ENCODE measurements around the gene CSNK1G1.
A peak's percentile ranks its signal among the peaks of the same experiment; 100 is the strongest.

Gene CSNK1G1

DNA sequence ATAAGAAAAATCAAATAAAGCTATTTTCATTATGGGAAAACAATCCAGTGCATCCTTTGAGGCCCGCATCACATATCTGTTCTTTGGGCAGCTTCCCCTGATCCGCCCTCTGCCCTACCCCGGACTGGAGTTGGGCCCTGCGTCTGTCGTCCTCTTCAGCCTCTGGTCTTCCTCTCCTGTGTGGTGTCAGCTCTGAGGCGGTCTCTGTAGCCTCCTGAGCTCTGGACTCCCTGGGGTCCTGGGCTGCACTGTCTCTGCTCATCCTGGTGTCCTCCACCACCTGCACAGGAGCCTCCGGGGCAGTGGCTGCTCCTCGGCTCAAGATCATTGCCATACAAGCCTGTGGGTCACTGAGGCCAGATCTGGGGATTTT is 211.8 kb downstream of the CSNK1G1 start:
- ATAC-seq (replicated peaks) (no peak), DNase-seq (no peak)
- H3K27ac Mint-ChIP-seq = peak overlapping the region in 1 of 2 donors; percentile 44
- H3K27me3 Mint-ChIP-seq = no peaks in the 10 kb centered on the region
- peaks cover 24% of the 10 kb centered on the region for H3K36me3 Mint-ChIP-seq (ENCODE audit: insufficient read depth)
- H3K4me1 Mint-ChIP-seq (ENCODE audit: low read depth in 2 of 2) = no peaks in the 10 kb centered on the region
- H3K9me3 Mint-ChIP-seq = no peaks in the 10 kb centered on the region
- no peak overlapping the region for H3K4me3 Mint-ChIP-seq

DNA sequence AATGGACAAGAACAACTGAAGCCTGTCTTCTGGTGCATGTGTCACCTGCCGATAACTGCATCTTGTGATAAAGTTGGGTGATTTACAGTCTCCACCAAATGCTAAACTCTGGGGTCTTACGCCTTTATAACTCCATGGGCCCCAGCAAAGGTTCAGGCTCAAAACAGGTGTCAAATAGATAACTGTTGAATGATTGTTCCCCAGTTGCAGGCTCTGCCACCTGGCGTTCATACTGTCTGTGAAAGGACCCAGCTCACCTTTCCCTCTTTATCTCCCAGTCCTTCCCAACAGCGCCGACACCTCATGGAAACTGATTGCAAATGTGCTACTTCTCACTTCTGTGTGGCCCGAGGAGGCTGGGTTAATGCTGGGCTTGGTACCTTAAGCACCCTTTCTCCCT is 212.7 kb downstream of the CSNK1G1 start:
- no peaks in the 10 kb centered on the region for H3K9me3 Mint-ChIP-seq
- H3K36me3 Mint-ChIP-seq (ENCODE audit: insufficient read depth) = peaks cover 26% of the 10 kb centered on the region
- H3K27me3 Mint-ChIP-seq = no peaks in the 10 kb centered on the region
- no peak overlapping the region for H3K4me3 Mint-ChIP-seq
- no peak overlapping the region for H3K27ac Mint-ChIP-seq
- no peaks in the 10 kb centered on the region for H3K4me1 Mint-ChIP-seq (ENCODE audit: low read depth in 2 of 2)
- no peak for DNase-seq
- no peak for ATAC-seq (replicated peaks)

DNA sequence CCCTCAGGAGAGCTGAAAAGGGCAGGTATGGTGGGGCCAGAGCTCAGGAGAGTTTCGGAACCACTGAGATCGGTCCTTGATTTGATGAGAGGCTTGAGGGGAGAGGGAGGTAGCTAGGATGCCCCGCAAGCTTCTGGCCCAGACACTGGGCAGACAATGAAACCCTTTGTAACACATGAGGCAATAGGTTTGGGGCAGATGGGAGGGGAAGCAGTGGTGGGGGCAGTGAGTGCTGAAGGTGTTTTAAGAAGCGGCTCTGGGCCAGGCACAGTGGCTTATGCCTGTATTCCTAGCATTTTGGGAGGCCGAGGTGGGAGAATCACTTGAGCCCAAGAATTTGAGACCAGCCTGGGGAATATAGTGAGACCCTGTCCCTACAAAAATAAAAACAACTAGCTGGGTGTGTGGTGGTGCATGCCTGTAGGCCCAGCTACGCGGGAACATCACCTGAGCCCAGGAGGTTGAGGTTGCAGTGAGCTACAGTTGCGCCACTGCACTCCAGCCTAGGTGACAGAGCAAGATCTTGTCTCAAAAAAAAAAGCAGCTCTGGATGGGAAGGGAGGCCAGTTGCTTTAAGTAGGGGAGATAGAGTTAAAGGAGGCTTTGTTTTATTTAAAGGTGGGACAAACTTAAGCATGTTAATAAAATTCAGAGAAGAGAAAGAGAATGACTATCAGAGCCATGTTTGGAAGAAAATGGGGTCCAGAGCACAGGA is 214.0 kb downstream of the CSNK1G1 start:
- ATAC-seq (replicated peaks) (no peak), DNase-seq (no peak)
- Mint-ChIP-seq H3K9me3 (no peaks in the 10 kb centered on the region), H3K4me1 (ENCODE audit: low read depth in 2 of 2) (no peaks in the 10 kb centered on the region), H3K36me3 (ENCODE audit: insufficient read depth) (peaks cover 33% of the 10 kb centered on the region), H3K27ac (peak overlapping the region; percentile 35 to 72), H3K4me3 (no peak overlapping the region), H3K27me3 (no peaks in the 10 kb centered on the region)

DNA sequence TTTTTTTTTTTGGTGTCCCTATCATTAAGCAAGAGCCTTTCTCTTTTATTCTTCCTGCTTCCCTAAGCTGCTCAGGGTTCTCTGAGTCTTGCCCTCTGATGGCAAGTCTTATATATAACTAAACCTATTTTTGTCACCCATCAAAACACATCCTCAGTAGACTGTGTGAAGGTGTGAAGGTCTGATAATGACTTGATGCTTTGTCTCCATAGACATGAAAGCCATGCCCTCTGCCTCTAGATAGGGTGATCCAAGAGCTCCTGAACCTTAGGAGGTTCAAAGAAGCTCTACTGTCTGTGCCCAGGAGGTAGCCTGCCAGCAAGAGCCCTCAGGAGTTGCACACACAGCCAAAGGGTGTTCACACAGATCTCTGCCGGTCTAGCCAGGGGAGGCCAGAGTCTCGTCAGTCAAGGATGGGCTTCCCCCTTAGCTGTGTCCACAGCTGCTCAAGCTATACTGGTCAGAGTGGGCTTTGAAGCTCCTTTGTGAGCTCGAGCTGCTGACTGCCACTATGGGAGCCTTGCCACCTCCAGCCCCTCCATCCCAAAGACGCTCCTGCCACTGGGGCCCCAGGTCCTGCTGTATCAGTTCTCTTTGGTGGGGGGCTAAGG is 217.5 kb downstream of the CSNK1G1 start:
- no peak overlapping the region for H3K4me3 Mint-ChIP-seq
- no peaks in the 10 kb centered on the region for H3K4me1 Mint-ChIP-seq (ENCODE audit: low read depth in 2 of 2)
- peaks cover 45% of the 10 kb centered on the region for H3K36me3 Mint-ChIP-seq (ENCODE audit: insufficient read depth)
- no peaks in the 10 kb centered on the region for H3K9me3 Mint-ChIP-seq
- no peak for ATAC-seq (replicated peaks)
- H3K27ac Mint-ChIP-seq = no peak overlapping the region
- no peak for DNase-seq
- H3K27me3 Mint-ChIP-seq = no peaks in the 10 kb centered on the region

DNA sequence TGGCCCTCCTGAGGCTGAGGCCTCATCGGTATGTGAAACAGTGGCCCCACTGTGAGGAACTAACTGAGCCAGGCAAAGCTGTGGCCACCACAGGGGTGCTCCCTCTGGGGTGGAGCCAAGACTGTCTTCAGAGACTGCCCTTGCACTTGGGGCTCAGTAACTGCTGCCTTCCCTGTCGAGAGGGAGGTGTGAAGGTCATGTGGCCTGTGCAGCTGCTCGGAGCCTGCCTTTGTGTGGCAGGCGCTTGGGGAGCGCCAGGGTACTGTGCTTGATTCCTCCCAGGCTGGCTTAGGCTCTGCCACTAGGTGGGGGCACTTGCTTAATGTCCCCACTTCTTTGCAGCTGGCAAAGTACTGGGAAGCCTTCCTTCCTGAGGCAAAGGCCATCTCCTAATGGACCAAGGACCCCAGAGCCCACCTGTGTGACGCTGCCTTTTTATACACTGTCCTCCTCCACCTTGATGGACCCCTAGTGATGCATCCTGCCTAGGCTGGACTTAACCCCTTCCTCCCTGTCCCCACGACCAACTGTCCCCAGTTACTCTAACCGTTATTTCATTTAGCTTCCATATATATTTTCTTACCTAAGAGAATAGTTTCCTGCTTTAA is 218.6 kb downstream of the CSNK1G1 start:
- Mint-ChIP-seq H3K4me1 (ENCODE audit: low read depth in 2 of 2) (no peaks in the 10 kb centered on the region), H3K27ac (no peak overlapping the region), H3K9me3 (no peaks in the 10 kb centered on the region), H3K4me3 (no peak overlapping the region), H3K36me3 (ENCODE audit: insufficient read depth) (peaks cover 49% of the 10 kb centered on the region), H3K27me3 (no peaks in the 10 kb centered on the region)
- DNase-seq = no peak
- ATAC-seq (replicated peaks) = peak; percentile 45

DNA sequence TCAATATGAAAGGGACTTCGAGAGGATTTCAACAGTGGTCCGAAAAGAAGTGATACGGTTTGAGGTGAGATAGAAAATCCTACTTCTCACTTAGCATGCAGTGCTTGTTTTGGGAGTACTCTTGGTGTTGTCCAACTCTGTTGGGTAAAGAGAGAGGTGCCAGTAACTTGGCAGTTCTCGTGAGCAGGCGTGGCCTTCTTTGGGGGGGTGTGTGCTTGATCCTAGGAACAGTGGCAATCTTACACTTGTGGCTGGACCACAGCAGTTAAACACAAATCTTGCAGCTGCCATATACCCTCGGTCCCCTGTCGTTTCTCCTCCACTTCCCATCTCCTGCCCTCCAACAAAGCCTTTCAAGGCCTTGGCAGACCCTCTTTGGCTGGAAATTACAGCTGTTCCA is 219.6 kb downstream of the CSNK1G1 start:
- DNase-seq (no peak), ATAC-seq (replicated peaks) (no peak)
- Mint-ChIP-seq H3K27me3 (no peaks in the 10 kb centered on the region), H3K36me3 (ENCODE audit: insufficient read depth) (peaks cover 52% of the 10 kb centered on the region), H3K9me3 (no peaks in the 10 kb centered on the region), H3K4me1 (ENCODE audit: low read depth in 2 of 2) (no peaks in the 10 kb centered on the region), H3K4me3 (no peak overlapping the region), H3K27ac (no peak overlapping the region)

DNA sequence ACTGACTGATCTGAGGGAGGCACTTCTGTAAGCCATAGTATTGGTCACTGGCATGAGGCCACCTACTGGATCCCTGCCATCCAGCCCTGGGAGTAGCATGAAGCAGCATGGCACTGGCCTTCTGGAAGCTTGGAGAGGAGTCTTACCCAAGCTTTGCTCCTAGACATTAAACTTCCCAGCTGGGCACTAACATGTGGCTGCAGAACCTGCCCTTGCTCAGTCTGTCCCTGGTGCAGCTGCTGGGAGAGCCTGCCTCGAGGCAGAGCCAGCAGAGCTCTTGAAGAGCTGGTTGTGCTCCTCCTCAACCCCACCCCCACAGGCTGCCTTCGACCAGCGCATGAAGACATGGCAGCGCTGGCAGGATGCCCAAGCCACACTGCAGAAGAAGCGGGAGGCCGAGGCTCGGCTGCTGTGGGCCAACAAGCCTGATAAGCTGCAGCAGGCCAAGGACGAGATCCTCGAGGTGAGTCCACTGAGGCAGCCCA is 221.6 kb downstream of the CSNK1G1 start:
- Mint-ChIP-seq H3K27me3 (no peaks in the 10 kb centered on the region), H3K9me3 (no peaks in the 10 kb centered on the region), H3K4me1 (ENCODE audit: low read depth in 2 of 2) (no peaks in the 10 kb centered on the region), H3K36me3 (ENCODE audit: insufficient read depth) (peaks cover 72% of the 10 kb centered on the region), H3K27ac (no peak overlapping the region), H3K4me3 (no peak overlapping the region)
- DNase-seq = no peak
- ATAC-seq (replicated peaks) = no peak

DNA sequence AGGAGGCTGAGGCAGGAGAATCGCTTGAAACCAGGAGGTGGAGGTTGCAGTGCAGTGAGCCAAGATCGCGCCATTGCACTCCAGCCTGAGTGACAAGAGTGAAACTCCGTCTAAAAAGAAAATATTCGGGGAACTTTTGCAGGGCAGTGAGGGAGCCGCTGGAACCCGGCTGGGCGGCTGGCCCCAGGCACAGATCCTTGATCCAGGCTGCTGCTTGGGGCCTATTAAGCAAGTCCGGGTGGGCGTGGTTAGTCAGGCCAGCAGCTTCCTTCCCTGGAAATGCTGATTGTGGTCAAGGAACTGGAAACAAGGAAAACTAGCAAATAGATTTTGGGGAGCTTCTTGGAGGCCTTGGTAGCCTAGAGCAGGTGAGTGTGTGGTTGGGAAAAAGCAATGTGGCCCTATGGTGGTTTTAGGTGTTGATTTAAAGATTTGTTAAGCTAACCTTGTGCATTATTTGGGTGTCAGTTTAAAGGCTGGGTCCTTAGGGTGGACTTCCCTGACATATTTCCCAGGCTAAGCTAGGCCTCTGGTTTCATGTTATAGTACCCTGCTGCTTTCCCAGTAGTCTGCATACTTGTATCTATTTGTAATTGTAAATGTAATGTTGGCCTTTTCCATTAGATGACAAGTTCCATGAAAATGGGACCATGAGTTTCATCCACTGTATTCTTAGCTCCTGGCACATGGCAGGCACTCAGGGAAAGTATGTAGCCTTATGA is 222.2 kb downstream of the CSNK1G1 start:
- H3K9me3 Mint-ChIP-seq = no peaks in the 10 kb centered on the region
- no peaks in the 10 kb centered on the region for H3K27me3 Mint-ChIP-seq
- DNase-seq = no peak
- no peak overlapping the region for H3K4me3 Mint-ChIP-seq
- no peaks in the 10 kb centered on the region for H3K4me1 Mint-ChIP-seq (ENCODE audit: low read depth in 2 of 2)
- H3K27ac Mint-ChIP-seq = peak overlapping the region; percentile 16 to 67
- no peak for ATAC-seq (replicated peaks)
- peaks cover 78% of the 10 kb centered on the region for H3K36me3 Mint-ChIP-seq (ENCODE audit: insufficient read depth)

DNA sequence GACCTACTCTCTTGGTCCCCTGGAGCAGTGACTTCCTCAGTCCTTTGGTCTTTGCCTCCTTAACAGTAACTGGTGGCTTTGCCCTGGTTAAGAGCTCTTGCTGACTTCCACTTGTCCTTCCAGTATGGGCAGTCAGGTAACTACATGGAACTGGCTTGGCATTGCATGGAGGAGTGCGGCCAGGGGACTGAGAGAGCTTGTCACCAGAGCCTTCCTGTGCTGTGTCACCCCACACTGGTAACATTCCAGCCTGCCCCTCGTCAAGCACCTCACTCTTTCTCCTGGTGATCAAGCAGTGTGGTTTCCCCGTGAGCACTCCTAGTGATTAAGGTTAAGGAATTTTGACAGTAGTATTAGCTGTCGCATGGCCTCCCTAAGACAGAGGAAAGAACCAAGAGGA is 223.8 kb downstream of the CSNK1G1 start:
- H3K36me3 Mint-ChIP-seq (ENCODE audit: insufficient read depth) = peaks cover 87% of the 10 kb centered on the region
- H3K4me1 Mint-ChIP-seq (ENCODE audit: low read depth in 2 of 2) = peaks cover 0 to 8% of the 10 kb centered on the region in 2 donors
- DNase-seq (no peak), ATAC-seq (replicated peaks) (no peak)
- H3K27ac Mint-ChIP-seq = no peak overlapping the region
- no peaks in the 10 kb centered on the region for H3K27me3 Mint-ChIP-seq
- H3K4me3 Mint-ChIP-seq = no peak overlapping the region
- H3K9me3 Mint-ChIP-seq = no peaks in the 10 kb centered on the region

DNA sequence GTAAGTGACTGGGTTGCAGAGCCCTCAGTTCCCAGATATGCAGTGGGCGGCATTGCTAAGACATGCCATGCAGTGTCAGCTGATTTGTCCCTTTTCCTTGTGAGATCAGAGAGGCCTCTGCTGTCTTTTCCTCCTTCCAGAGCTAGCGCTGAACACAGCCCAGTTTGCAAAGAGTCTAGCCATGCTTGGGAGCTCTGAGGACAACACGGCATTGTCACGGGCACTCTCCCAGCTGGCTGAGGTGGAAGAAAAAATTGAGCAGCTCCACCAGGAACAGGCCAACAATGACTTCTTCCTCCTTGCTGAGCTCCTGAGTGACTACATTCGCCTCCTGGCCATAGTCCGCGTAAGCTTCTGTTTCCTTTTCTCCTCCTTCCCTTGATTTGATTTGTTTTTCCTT is 224.4 kb downstream of the CSNK1G1 start:
- no peak for ATAC-seq (replicated peaks)
- Mint-ChIP-seq H3K4me1 (ENCODE audit: low read depth in 2 of 2) (peaks cover 0 to 8% of the 10 kb centered on the region in 2 donors), H3K27ac (no peak overlapping the region), H3K36me3 (ENCODE audit: insufficient read depth) (peaks cover 87% of the 10 kb centered on the region), H3K27me3 (no peaks in the 10 kb centered on the region), H3K4me3 (no peak overlapping the region), H3K9me3 (no peaks in the 10 kb centered on the region)
- DNase-seq = no peak

DNA sequence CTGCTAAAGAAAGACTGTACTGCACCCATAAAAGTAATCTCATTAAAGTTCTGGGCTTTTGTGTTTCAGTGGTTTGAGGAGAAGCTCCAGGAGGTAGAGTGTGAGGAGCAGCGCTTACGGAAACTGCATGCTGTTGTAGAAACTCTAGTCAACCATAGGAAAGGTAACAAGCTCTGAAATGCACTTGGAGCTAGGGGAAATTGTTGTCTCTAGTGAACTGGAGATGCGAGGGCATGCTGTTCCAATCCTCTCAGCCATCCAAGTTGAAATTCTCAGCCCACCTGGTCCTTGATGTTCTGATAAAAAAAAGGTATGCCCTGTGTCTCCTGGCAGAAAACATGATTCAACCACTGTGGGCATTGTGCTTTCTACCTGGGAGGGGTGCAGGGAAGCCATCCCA is 225.8 kb downstream of the CSNK1G1 start:
- H3K27ac Mint-ChIP-seq = peak overlapping the region in 1 of 2 donors; percentile 20
- no peaks in the 10 kb centered on the region for H3K27me3 Mint-ChIP-seq
- H3K4me3 Mint-ChIP-seq = no peak overlapping the region
- H3K4me1 Mint-ChIP-seq (ENCODE audit: low read depth in 2 of 2) = peaks cover 0 to 10% of the 10 kb centered on the region in 2 donors
- H3K36me3 Mint-ChIP-seq (ENCODE audit: insufficient read depth) = peaks cover 84% of the 10 kb centered on the region
- ATAC-seq (replicated peaks) (no peak), DNase-seq (no peak)
- H3K9me3 Mint-ChIP-seq = no peaks in the 10 kb centered on the region

DNA sequence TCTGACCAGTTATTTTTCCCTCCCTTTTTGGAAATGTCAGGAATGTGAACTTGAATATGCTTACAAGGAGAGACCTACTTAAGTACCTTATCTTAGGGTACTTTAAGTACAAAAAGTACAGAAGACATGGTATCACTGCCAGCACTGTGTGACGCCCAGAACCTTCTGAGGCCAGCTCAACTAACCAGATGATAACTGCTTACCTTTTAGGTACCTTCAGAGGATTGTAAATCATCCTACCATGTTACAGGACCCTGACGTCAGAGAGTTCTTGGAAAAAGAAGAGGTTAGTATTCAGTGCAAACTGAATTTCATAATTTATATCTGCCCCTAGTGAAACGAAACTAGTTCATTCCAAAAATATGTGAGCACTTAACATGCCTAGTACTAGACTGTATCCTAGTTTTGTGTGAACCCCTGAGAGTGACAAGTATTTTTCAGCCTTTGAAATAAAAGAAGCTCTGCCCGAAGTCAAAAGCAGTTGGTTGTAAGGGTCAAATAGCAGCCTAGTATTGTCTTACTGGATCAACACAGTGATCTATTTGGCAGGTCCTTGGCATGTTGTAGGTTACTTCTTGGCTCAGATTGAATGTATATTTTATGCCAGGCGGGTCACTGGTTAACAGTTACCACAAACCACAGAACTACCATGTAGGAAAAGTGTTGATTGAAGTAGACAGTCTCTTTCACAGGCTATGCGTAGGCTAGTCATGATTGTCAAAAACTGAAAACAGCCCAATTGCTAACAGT is 228.3 kb downstream of the CSNK1G1 start:
- ATAC-seq (replicated peaks) (no peak), DNase-seq (no peak)
- Mint-ChIP-seq H3K27ac (no peak overlapping the region), H3K4me3 (no peak overlapping the region), H3K27me3 (no peaks in the 10 kb centered on the region), H3K36me3 (ENCODE audit: insufficient read depth) (peaks cover 82% of the 10 kb centered on the region), H3K4me1 (ENCODE audit: low read depth in 2 of 2) (peaks cover 0 to 10% of the 10 kb centered on the region in 2 donors), H3K9me3 (no peaks in the 10 kb centered on the region)

DNA sequence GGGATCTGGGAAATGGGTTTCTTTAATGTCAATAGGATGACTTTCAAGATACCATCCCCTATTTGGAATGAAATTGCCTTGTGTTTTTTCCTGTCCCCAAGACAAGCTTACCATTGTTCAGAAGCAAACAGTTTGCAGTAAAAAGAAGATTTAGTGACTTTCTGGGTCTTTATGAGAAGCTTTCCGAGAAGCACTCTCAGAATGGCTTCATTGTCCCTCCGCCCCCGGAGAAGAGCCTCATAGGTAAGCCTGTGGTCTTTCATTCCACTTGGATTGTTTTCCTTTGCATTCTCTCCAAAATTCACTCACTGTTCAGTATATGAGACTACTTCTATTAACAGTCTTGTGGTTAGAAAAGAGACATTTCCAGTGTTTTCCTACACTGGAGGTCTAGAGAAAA is 230.0 kb downstream of the CSNK1G1 start:
- Mint-ChIP-seq H3K27ac (no peak overlapping the region), H3K36me3 (ENCODE audit: insufficient read depth) (peaks cover 83% of the 10 kb centered on the region)

More for the DNA sequence above, 230.0 kb downstream of the CSNK1G1 start:
- Mint-ChIP-seq H3K4me3 (no peak overlapping the region), H3K4me1 (ENCODE audit: low read depth in 2 of 2) (peaks cover 3 to 14% of the 10 kb centered on the region in 2 donors), H3K27me3 (no peaks in the 10 kb centered on the region), H3K9me3 (no peaks in the 10 kb centered on the region)
- no peak for DNase-seq
- ATAC-seq (replicated peaks) = no peak
